ENCODE results near the gene NOP9.

DNA sequence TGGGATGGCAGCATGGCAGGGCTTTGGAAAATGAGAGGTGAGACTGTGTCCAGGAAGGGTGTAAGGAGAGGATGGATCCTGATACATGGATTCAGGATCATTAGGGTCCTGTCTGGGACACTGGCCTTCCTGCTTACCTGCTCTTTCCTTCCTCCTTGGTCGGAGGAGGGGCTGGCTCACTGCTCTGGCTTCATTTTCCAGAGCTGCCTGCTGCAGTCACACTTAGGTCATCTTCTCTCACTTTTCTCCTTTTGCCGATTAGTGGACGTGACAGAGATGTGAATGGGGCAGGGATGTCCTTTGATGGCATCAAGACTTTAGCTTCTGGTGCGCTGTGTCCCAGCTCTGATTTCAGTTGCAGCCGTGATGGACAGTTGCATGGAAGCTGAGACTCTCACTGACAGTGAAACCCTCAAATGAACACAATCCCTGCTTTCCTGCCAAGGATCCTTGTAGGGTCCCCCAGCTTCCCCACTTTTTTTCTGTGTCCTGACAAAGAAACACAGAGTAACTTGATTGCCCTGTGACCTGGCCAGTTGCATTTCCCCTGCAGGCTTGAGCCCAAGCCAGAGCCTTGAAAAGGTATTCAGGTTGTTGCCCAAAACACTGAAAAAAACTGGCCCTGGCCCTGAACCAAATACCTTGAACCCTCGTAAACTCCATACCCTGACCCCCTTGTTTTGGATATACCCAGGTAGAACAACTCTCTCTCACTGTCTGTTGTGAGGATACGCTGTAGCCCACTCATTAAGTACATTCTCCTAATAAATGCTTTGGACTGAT, 8.9 kb downstream of the NOP9 start:
- TF ChIP-seq, protein P1, sequence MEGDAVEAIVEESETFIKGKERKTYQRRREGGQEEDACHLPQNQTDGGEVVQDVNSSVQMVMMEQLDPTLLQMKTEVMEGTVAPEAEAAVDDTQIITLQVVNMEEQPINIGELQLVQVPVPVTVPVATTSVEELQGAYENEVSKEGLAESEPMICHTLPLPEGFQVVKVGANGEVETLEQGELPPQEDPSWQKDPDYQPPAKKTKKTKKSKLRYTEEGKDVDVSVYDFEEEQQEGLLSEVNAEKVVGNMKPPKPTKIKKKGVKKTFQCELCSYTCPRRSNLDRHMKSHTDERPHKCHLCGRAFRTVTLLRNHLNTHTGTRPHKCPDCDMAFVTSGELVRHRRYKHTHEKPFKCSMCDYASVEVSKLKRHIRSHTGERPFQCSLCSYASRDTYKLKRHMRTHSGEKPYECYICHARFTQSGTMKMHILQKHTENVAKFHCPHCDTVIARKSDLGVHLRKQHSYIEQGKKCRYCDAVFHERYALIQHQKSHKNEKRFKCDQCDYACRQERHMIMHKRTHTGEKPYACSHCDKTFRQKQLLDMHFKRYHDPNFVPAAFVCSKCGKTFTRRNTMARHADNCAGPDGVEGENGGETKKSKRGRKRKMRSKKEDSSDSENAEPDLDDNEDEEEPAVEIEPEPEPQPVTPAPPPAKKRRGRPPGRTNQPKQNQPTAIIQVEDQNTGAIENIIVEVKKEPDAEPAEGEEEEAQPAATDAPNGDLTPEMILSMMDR (IDR thresholded peaks at IDR 0.05), result peak in 1 of 3 experiments; percentile 10
- TF ChIP-seq EP300 (IDR thresholded peaks at IDR 0.05), result no peak

Data from esophagus muscularis mucosa (tissue), 3 donors.